K562 (cell line): ENCODE data around the gene FKBP8. TPM values are rescaled to one million over a fixed set of nuclear protein-coding genes. Genes with fewer than 3 reads are reported as not detected.

Source experiments
- ATAC-seq: fragments of 200-7000 bp; cut with Tn5 transposase; 3 replicates; pipeline ENCODE4 v1.9.1; 2020; ENCODE audit warnings: moderate library complexity
- BruUV-seq: library from RNA; stranded (reverse); fragments of 400-500 nt; replicated peaks from 2 replicates; lab custom pipeline; 2021; lab: Mats Ljungman, UMichigan
- CTCF ChIA-PET: fragments of 300-600 bp; formaldehyde crosslinking; extraction: SDS; loops from one replicate; lab custom pipeline; 2021; ENCODE audit warnings: low intra/inter-chr PET ratio; lab: Yijun Ruan, JAX
- POLR2A ChIA-PET: fragments of 300-600, 350-650 bp; sonication (Branson Sonifier 250); formaldehyde crosslinking; extraction: SDS; loops from one replicate; lab custom pipeline; 2021; ENCODE audit warnings: antibody characterized with exemption, inconsistent platforms; lab: Yijun Ruan, JAX
- DNase-seq, 4 experiments: peaks; one replicate each; pipeline versions ENCODE4 v3.0.0 to v3.0.0-alpha.2; 2011 to 2018; ENCODE audit warnings: low spot score in 3 of 4, mixed read lengths in 3 of 4; ENCODE audit errors: extremely low read depth in 1 of 4
- FAIRE-seq: peaks from 2 replicates; lab custom pipeline; 2011; peaks lifted over from hg19 to GRCh38; lab: Jason Lieb, UNC
- H2AFZ ChIP-seq: 2 replicates; pipeline ENCODE4 v1.6.0; 2011; ENCODE audit warnings: low read depth, low read length, control low read depth, inconsistent platforms
- H3K27ac ChIP-seq: fragments of 200-600 bp; 3 replicates; pipeline ENCODE4 v1.8.0; 2011; ENCODE audit warnings: low read depth, mild to moderate bottlenecking, control low read depth, inconsistent platforms, low read length, moderate library complexity, mixed read lengths; ENCODE audit errors: extremely low read depth
- H3K27me3 ChIP-seq, 2 experiments: fragments of 300-600 bp in 1 of 2; 2 replicates in 1 of 2; 3 replicates in 1 of 2; pipeline versions ENCODE4 v1.6.0 to v1.8.0; 2011; ENCODE audit warnings: inconsistent platforms in 2 of 2, low read length in 2 of 2, mild to moderate bottlenecking in 1 of 2, mixed read lengths in 1 of 2, moderate library complexity in 1 of 2; ENCODE audit not compliant: control insufficient read depth in 2 of 2, insufficient read depth in 2 of 2
- H3K36me3 ChIP-seq: fragments of 300-600 bp; 3 replicates; pipeline ENCODE4 v1.8.0; 2011; ENCODE audit warnings: mild to moderate bottlenecking, low read length, inconsistent platforms; ENCODE audit not compliant: control insufficient read depth, insufficient read depth
- H3K4me1 ChIP-seq, 2 experiments: fragments of 200-600 bp in 1 of 2; replicated peaks in 1 of 2; 2 replicates in 1 of 2; 3 replicates in 1 of 2; pipeline versions ENCODE4 v1.5.1 to v1.8.0; 2011; ENCODE audit warnings: inconsistent platforms in 2 of 2, low read length in 2 of 2, mild to moderate bottlenecking in 1 of 2, mixed read lengths in 1 of 2, moderate library complexity in 1 of 2; ENCODE audit not compliant: control insufficient read depth in 2 of 2, insufficient read depth in 2 of 2
- H3K4me2 ChIP-seq: 2 replicates; pipeline ENCODE4 v1.6.1; 2011; ENCODE audit warnings: low read length, control low read depth, inconsistent platforms, mixed read lengths; ENCODE audit not compliant: insufficient read depth
- H3K4me3 ChIP-seq: fragments of 200-600 bp; sonication (generic), shearing (Covaris generic); 2 replicates; pipeline ENCODE4 v1.5.1; 2016; ENCODE audit warnings: control low read depth, inconsistent platforms
- H3K79me2 ChIP-seq: fragments of 200-600 bp; 3 replicates; pipeline ENCODE4 v1.8.0; 2011; ENCODE audit warnings: low read length, inconsistent platforms; ENCODE audit not compliant: control insufficient read depth, insufficient read depth
- H3K9ac ChIP-seq, 2 experiments: 2 replicates each; pipeline versions ENCODE4 v1.6.0 to v1.6.1; 2011; ENCODE audit warnings: low read depth in 2 of 2, low read length in 2 of 2, control low read depth in 1 of 2, inconsistent platforms in 1 of 2, mild to moderate bottlenecking in 1 of 2, mixed read lengths in 1 of 2; ENCODE audit not compliant: insufficient read depth in 1 of 2
- H3K9me1 ChIP-seq: one replicate; pipeline ENCODE4 v1.6.0; 2011; ENCODE audit warnings: inconsistent platforms, mild to moderate bottlenecking, low read length, moderate library complexity; ENCODE audit not compliant: control insufficient read depth, insufficient read depth
- H3K9me3 ChIP-seq: replicated peaks from 2 replicates; pipeline ENCODE4 v1.5.1; 2011; ENCODE audit warnings: low read depth, low read length, inconsistent platforms; ENCODE audit not compliant: control insufficient read depth, insufficient read depth
- H4K20me1 ChIP-seq: replicated peaks from 2 replicates; pipeline ENCODE4 v1.6.1; 2011; ENCODE audit warnings: low read length, inconsistent platforms, mixed read lengths; ENCODE audit not compliant: control insufficient read depth, insufficient read depth
- ADNP ChIP-seq: fragments of 200-800 bp; sonication (Bioruptor generic); IDR thresholded peaks from 2 replicates; pipeline ENCODE4 v1.6.1; 2016; ENCODE audit warnings: missing genetic modification characterization, missing compliant biosample characterization
- ATF6 ChIP-seq: sonication (generic); formaldehyde crosslinking; IDR thresholded peaks from 2 replicates; pipeline ENCODE4 v1.4.0; 2020; ENCODE audit warnings: mild to moderate bottlenecking, missing genetic modification reagents
- FOXA3 ChIP-seq, 2 experiments: fragments of 450-650 bp in 1 of 2; sonication (generic) in 1 of 2; formaldehyde crosslinking; IDR thresholded peaks in 1 of 2; conservative IDR thresholded peaks in 1 of 2; 2 replicates each; pipeline versions ENCODE4 v1.4.0 to v1.8.0; 2020 to 2022; ENCODE audit warnings: mild to moderate bottlenecking in 2 of 2, missing genetic modification reagents in 1 of 2
- KDM1A ChIP-seq, 2 experiments: fragments of 450-650 bp; IDR thresholded peaks; 2 replicates each; pipeline ENCODE4 v1.6.1; 2016; ENCODE audit warnings: mild to moderate bottlenecking in 2 of 2
- LARP7 ChIP-seq: fragments of 450-650 bp; IDR thresholded peaks from 2 replicates; pipeline ENCODE4 v1.6.1; 2016
- NONO ChIP-seq, 2 experiments: fragments of 200-400 bp in 1 of 2; fragments of 450-650 bp in 1 of 2; formaldehyde crosslinking in 1 of 2; IDR thresholded peaks; 2 replicates each; pipeline ENCODE4 v1.6.1; 2017; ENCODE audit warnings: low read depth in 2 of 2, mild to moderate bottlenecking in 2 of 2, moderate library complexity in 2 of 2, low read length in 1 of 2
- PHF21A ChIP-seq: fragments of 450-650 bp; IDR thresholded peaks from 2 replicates; pipeline ENCODE4 v1.6.1; 2017; ENCODE audit warnings: low read depth, borderline replicate concordance
- PHTF2 ChIP-seq: fragments of 250-450 bp; sonication (Bioruptor Pico); IDR thresholded peaks from 2 replicates; pipeline ENCODE4 v1.5.0; 2021; ENCODE audit warnings: mild to moderate bottlenecking
- RAD51 ChIP-seq: fragments of 450-650 bp; IDR thresholded peaks from 2 replicates; pipeline ENCODE4 v1.7.1; 2016; ENCODE audit warnings: low read depth, mild to moderate bottlenecking, borderline replicate concordance
- SAP30 ChIP-seq: fragments of 200-600 bp; sonication (generic); IDR thresholded peaks from 2 replicates; pipeline ENCODE4 v1.6.1; 2012; ENCODE audit warnings: borderline replicate concordance, low read depth, mild to moderate bottlenecking, moderate library complexity, low read length, control low read depth, inconsistent platforms; ENCODE audit not compliant: insufficient read depth, poor library complexity, severe bottlenecking
- SIN3A ChIP-seq, 2 experiments: fragments of 150-350 bp in 1 of 2; IDR thresholded peaks; 2 replicates each; pipeline ENCODE4 v1.6.1; 2011 to 2016; ENCODE audit warnings: borderline replicate concordance in 2 of 2, low read depth in 2 of 2, low read length in 2 of 2, mild to moderate bottlenecking in 2 of 2, moderate library complexity in 2 of 2; ENCODE audit not compliant: control insufficient read depth in 1 of 2
- U2AF2 ChIP-seq: fragments of 200-400 bp; formaldehyde crosslinking; optimal IDR thresholded peaks from 2 replicates; pipeline ENCODE3; 2017; ENCODE audit warnings: low read depth, mild to moderate bottlenecking, low read length
- ZBTB43 ChIP-seq: sonication (generic); formaldehyde crosslinking; IDR thresholded peaks from 2 replicates; pipeline ENCODE4 v1.8.0; 2023; ENCODE audit warnings: mild to moderate bottlenecking, missing genetic modification reagents
- ZHX1 ChIP-seq: fragments of 150-350 bp; conservative IDR thresholded peaks from 2 replicates; pipeline ENCODE4 v1.6.1; 2014; ENCODE audit warnings: low read length
- WGBS: fragments of 100-300 bp; shearing (Covaris generic); methylation state at CpG from one replicate; pipeline ENCODE4 v1.1.6; 2016; ENCODE audit warnings: low coverage, mixed read lengths; ENCODE audit not compliant: insufficient coverage; ENCODE audit errors: missing lambda C conversion rate; 5-methylcytosine and 5-hydroxymethylcytosine counted together
- in situ Hi-C: fragments of 300-500 bp; cut with MboI; formaldehyde crosslinking; loops from 4 replicates; pipeline ENCODE4 v1.15.0; 2018; ENCODE audit warnings: inconsistent platforms, mixed read lengths
- intact Hi-C: fragments of 100-400 bp; cut with micrococcal nuclease; formaldehyde crosslinking; loops from 2 replicates; pipeline ENCODE4 v1.14.2; 2022
- polyA plus RNA-seq, 8 experiments: library from polyadenylated mRNA; depleted of rRNA in 4 of 8; stranded (reverse) in 5 of 8; unstranded in 3 of 8; fragments of >200 nt; fragmentation: Nextera tagmentation in 2 of 8; fragmentation: Illumina TruSeq in 1 of 8; extraction: Ambion mirVana in 2 of 8; extraction: Trizol in 1 of 8; gene quantifications; 2 replicates each; pipeline versions ENCODE4 v1.2.1 to v1.2.3, GENCODE V29; 2011 to 2014; ENCODE audit warnings: inconsistent platforms in 1 of 8, missing spikeins in 1 of 8
- total RNA-seq, 7 experiments: library from RNA; depleted of rRNA in 6 of 7; stranded (reverse); fragments of >200 nt in 6 of 7; fragmentation: Illumina TruSeq in 2 of 7; extraction: Trizol in 2 of 7; gene quantifications; 2 replicates each; pipeline versions ENCODE4 v1.2.1 to v1.2.3, GENCODE V29; 2011 to 2021; ENCODE audit warnings: low replicate concordance in 1 of 7

Gene FKBP8
- total and polyA plus RNA-seq, 9 of the 15 experiments (the other 6 are each of a cell fraction or from before 2014, with no cell fraction given) = 0.46 to 236 (median 104) TPM

DNA sequence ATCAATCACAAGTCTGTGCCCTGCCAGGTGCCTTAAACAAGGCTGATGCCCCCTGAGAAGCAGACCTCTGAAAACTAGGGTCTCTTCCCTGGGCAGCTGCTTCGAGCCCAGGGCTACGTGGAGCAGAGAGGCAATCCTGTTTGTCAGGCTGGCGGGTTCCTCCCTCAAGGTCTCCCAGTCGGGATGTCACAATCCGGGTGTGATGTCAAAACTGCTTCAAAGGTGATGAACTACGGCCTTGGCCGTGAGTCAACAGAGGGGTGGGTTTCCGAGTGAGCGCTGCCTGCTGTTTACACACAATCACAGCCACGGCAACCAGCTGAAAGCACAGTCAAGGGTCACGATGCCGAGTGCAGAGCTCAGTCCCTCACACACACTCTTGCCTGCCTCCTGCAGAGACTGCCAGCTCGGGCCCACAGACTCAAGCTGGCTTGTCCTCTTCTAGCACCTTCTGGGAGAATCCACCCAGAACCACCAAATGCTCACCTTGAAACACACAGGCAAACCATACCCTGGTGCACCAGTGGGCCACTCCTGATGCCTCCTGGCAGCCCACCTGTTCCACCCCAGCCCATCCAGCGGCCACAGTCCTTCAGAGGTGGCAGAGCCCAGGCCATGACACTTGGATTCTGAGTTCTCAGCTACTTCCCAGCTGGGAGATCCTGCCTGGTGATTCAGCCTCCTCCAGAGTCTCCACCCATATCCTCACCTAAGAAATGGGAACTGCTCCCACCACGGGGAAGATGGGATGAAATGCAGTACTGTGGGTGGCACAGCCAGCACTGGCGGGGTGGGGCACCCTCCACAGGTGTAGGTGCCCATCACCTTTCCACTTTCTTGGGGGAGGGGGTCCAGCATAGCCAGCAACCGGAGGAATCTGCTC is 28.3 kb downstream of the FKBP8 start:
- ChIA-PET CTCF (no interaction called here), POLR2A (interaction anchor here (0.7 to 0.9 kb wide), 2 partner anchors 19 to 265 kb away, joined by 3 to 4 read pairs; no protein-coding TSS in a partner anchor)
- Histone ChIP-seq H4K20me1 (peaks cover 55% of the 10 kb centered on the region), H3K4me3 (no peak overlapping the region), H3K4me2 (no peak overlapping the region), H3K4me1 (peaks cover 19 to 33% of the 10 kb centered on the region in 2 experiments), H3K27me3 (no peaks in the 10 kb centered on the region), H3K9ac (peak overlapping the region in 1 of 2 experiments; percentile 26; a peak in 2 of 4 replicates), H3K9me3 (no peaks in the 10 kb centered on the region), H3K9me1 (peaks cover 11% of the 10 kb centered on the region), H3K79me2 (peaks cover 93% of the 10 kb centered on the region), H3K36me3 (peaks cover 13% of the 10 kb centered on the region), H2AFZ (no peak overlapping the region), H3K27ac (no peak overlapping the region)
- FAIRE-seq = no peak
- intact Hi-C loops = no loop called here
- WGBS = 34% methylated on average over 17 of the region's 17 CpGs
- BruUV-seq = no TSS peak
- in situ Hi-C loops = no loop called here
- peak in 1 of 4 experiments; percentile 45 for DNase-seq
- peak; percentile 38 for ATAC-seq
- TF ChIP-seq ATF6 (no peak), RAD51 (no peak), NONO (IDR thresholded peaks at IDR 0.05; ENCODE audit: low read depth in 2 of 2, low read length in 1 of 2) (no peak), SAP30 (no peak), ZBTB43 (CRISPR knock-in tag) (no peak), FOXA3 (CRISPR knock-in tag; conservative IDR thresholded peaks at IDR 0.05 in 1 of 2, IDR thresholded peaks at IDR 0.05 in 1 of 2) (peak in 1 of 2 experiments; percentile 69; a peak in 1 of 4 replicates), PHTF2 (CRISPR knock-in tag) (no peak), PHF21A (no peak), ADNP (tag) (no peak), ZHX1 (no peak), U2AF2 (no peak), KDM1A (IDR thresholded peaks at IDR 0.05) (peak in 1 of 2 experiments; percentile 69; a peak in 3 of 4 replicates), SIN3A (IDR thresholded peaks at IDR 0.05; ENCODE audit: borderline replicate concordance in 2 of 2, control insufficient read depth in 1 of 2, low read depth in 2 of 2, low read length in 2 of 2) (no peak), LARP7 (no peak)
